K562 treated with DMSO at 1 percent for 4 hours (cell line): Measurements from ENCODE around the gene PIAS4. TPM values are rescaled to one million over a fixed set of nuclear protein-coding genes. Genes with fewer than 3 reads are reported as not detected.

Source experiments
- total RNA-seq: library from RNA; unstranded; fragments of 300-600 nt; gene quantifications from 2 replicates; pipeline ENCODE4 v1.2.3, GENCODE V29; 2022; ENCODE audit not compliant: insufficient read depth

The PIAS4 gene, protein sequence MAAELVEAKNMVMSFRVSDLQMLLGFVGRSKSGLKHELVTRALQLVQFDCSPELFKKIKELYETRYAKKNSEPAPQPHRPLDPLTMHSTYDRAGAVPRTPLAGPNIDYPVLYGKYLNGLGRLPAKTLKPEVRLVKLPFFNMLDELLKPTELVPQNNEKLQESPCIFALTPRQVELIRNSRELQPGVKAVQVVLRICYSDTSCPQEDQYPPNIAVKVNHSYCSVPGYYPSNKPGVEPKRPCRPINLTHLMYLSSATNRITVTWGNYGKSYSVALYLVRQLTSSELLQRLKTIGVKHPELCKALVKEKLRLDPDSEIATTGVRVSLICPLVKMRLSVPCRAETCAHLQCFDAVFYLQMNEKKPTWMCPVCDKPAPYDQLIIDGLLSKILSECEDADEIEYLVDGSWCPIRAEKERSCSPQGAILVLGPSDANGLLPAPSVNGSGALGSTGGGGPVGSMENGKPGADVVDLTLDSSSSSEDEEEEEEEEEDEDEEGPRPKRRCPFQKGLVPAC
- total RNA-seq: 26.0 and 30.6 TPM in 2 replicates

DNA sequence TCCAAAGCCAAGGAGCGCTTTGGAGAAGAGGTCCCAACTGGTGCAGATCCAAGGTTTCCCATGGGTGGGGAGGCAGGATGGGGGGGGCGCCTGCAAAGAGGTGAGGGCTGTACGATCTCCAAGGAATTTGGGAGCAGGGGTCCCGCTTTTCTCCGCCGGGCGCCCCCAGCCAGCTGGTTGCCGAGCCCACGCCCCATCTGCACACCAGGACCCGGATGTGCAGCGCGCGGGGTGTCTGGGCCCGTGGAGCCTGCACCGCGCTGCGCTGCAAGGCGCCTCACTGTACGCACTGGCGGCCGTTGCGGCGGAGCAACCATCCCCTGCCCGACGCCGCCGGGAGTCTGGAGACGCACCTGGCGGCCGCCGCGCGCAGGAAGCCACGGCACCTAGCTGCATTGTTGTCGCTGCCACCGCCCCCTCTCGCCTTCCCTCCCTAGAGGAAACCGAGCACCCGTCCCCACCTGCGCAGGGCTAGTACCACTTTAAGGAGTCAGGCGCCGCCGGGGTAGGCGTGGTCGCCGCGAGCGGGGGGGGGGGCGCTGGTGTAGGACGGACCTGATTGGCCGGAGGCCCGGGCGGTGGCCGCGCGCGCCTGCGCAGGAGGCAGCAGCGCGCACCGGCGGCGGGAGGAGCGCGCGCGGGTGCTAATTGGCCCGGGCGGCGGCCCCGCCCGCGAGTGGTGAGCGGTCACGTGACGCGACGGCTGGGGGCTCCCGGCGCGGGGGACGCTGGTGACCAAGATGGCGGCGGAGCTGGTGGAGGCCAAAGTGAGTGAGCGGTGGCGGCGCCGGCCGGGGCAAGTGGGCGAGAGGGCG lies at the start of gene PIAS4:
Gene PIAS4, plus strand, starts transcription at position 716 of the 815 bp plus-strand sequence. Its CDS starts 25 bp downstream, at position 741.

DNA sequence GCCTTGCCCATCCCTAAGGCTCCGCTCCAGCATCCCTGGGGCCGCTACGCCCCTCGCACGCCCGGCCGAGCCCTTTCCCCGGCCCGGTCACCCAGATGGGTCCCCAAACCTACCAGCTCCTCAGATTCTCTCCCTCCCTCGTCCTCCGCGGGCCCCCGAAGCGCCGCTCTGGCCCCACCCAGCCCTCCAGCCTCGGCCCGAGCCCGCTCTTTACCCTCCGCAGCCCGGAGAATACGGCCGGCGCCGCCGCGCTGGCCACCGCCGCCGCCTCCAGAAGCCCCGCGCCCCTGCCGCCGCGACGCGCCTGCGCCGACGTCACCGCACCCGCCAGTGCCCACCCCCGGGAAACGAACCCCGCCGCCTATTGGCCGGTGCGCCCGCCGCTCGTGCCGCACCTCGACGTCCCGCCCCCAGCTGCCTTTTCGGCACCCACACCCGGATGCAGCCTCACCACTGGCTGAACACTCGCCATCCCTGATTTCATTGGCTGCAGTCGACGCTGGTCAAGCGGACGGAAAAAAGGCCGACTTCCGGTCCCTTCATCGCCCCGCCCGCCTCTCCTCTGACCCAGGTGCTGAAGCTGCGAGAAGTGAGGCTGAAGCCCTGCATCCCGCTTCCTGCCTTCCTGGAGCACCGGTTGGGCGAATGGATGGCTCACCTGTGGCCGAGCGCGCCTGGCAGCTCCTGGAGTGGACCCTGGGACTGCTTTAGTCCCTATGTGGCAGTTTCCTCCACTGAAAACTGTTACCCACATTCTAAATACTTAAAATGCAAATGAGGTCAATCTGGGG lies 36.5 kb upstream of the PIAS4 start, which contains the start of gene DAPK3:
Gene DAPK3, minus strand, starts transcription at position 292 of the 791 bp plus-strand sequence. CDS start 1,364 bp downstream, outside the sequence.

DNA sequence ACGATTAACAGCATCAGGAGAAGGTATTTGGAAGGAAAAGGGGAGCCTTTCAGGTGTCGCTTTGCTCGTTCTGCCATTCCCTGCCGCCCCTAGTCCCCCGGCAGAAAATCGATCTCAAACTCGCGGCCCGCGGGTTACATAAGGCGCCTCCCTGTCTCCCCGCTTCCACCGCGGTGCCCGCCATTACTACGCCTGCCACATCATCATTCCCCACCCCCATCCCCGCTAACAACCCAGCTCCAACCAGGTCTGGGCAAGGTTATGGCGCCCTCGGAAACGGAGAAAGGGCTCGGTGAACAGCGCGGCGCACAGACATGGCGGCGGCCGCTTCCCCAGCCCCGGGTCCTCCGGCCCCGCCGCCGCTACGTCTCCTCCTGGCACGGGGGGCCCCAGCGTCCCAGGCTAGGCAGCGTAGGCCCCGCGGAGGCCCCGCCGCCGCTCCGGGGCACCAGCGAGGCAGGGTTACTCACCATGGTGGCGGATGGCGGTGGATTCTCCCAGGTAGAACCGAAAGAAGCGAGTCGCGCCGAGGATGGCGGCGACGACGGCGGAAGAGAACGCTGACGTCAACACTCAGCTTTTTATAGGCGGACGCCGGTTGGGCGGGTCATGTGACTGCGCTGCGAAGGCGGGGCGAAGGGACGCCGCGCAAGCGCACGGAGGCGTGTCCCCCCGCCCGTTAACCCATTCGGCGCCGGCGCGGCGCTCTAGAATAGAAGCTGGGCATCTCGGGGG lies 22.5 kb upstream of the PIAS4 start, which contains the start of gene EEF2:
Gene EEF2, minus strand, starts transcription at position 556 of the 735 bp plus-strand sequence. Its CDS starts 83 bp downstream, at position 473.

DNA sequence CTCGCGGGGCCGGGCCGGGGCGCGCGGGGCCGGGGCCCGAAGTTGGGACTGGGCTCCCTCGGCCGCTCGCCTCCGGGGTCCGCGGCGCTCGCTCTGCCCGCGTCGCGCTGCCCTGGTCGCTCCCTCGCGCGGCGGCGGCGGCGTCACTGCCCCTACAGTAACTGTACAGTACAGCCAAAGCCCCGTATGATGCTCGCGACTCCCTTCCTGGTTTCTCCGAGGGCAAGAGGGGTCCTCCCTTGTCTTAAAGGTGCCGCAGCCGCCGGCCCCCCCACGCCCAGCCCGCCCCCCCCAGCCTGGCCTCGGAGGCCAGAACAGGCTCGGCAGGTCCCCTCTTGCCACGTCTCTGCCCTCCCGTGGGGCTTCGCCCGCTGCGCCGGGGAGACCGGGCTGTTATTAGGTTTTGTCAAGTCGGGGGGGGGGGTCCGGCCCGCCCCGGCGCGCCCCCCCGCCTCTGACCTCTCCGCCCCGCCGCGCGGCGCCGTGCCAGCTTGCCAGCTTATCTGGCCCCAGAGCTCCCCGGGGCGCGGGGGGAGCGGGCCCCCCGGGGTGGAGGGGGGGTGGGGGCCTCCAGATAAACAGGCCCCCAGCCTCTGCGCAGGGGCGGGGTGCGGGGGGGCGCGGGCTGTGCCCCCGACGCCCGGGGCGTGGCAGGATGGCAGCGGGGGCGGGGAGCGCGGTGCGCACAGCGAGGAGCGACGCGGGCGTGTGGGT lies 59.3 kb downstream of the PIAS4 start, which contains the start of gene ZBTB7A:
Gene ZBTB7A, minus strand, starts transcription at position 218 of the 714 bp plus-strand sequence. CDS start 11,667 bp downstream, outside the sequence.

Other genes starting within 250 kb of the PIAS4 start
- gene APBA3, start 246.0 kb upstream of the PIAS4 start, total RNA-seq: 18.8 and 27.4 TPM in 2 replicates
- 50.3 and 83.7 TPM in 2 replicates for gene MRPL54, start 245.1 kb upstream of the PIAS4 start, total RNA-seq
- not detected in 2 replicates for gene RAX2, start 235.5 kb upstream of the PIAS4 start, total RNA-seq
- 14.1 and 23.3 TPM in 2 replicates for gene MATK, start 221.4 kb upstream of the PIAS4 start, total RNA-seq
- not detected in 2 replicates for gene ZFR2, start 138.7 kb upstream of the PIAS4 start, total RNA-seq
- not detected in 2 replicates for gene ATCAY, start 127.1 kb upstream of the PIAS4 start, total RNA-seq
- not detected in 2 replicates for gene NMRK2, start 74.7 kb upstream of the PIAS4 start, total RNA-seq
- gene DAPK3, start 36.6 kb upstream of the PIAS4 start, total RNA-seq: 76.1 and 81.5 TPM in 2 replicates
- 4,944 and 4,992 TPM in 2 replicates for gene EEF2, start 22.3 kb upstream of the PIAS4 start, total RNA-seq
- gene ZBTB7A, start 59.2 kb downstream of the PIAS4 start, total RNA-seq: 20.1 and 27.7 TPM in 2 replicates
- gene MAP2K2, start 116.4 kb downstream of the PIAS4 start, total RNA-seq: 283 and 292 TPM in 2 replicates
- not detected in 2 replicates for gene CREB3L3, start 145.9 kb downstream of the PIAS4 start, total RNA-seq
- gene SIRT6, start 174.8 kb downstream of the PIAS4 start, total RNA-seq: 30.7 and 40.3 TPM in 2 replicates
- 0.24 and 0.30 TPM in 2 replicates for gene ANKRD24, start 175.0 kb downstream of the PIAS4 start, total RNA-seq
- 0.85 TPM in 1 of 2 replicates, not detected in the other for gene EBI3, start 221.8 kb downstream of the PIAS4 start, total RNA-seq
- gene YJU2, start 239.3 kb downstream of the PIAS4 start, total RNA-seq: 25.6 and 27.0 TPM in 2 replicates